Tongue (tissue), 2 donors: Measurements from ENCODE around the gene UBFD1. TPM values are rescaled to one million over a fixed set of nuclear protein-coding genes. Genes with fewer than 3 reads are reported as not detected.
"Not testable (repeated sequence)": the region's sequence is repeated elsewhere in the genome, so short reads cannot be mapped to it uniquely, and the experiment has no call there.

ENCODE experiments used
- DNase-seq: peaks from one replicate; pipeline ENCODE4 v3.0.0-alpha.2; 2015
- total RNA-seq: library from RNA; depleted of rRNA; stranded (reverse); fragments of >200 nt; gene quantifications from one replicate; pipeline ENCODE4 v1.2.3, GENCODE V29; 2014

The UBFD1 gene
- total RNA-seq, 1 donor from 2014 or later: 145 TPM

DNA sequence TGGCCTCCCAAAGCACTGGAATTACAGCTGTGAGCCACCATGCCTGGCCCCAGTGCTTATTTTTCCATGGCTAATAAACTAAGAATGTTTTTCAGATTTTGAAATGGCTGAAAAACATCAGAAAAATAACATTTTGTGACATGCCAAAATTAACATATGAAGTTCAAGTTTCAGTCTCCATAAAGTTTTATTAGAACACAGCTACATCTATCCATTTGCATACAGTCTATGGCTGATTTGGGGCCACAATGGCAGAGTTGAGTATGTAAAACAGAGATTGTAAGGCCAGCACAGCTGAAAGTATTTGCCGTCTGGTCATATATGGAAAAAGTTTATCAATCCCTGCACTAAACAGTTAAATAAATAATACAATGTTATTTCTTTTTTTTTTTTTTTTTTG is 52.4 kb downstream of the UBFD1 start:
- no peak for DNase-seq

GRCh38 chr16:23610905-23611304 is 53.4 kb downstream of the UBFD1 start:
- not testable (repeated sequence) for DNase-seq

DNA sequence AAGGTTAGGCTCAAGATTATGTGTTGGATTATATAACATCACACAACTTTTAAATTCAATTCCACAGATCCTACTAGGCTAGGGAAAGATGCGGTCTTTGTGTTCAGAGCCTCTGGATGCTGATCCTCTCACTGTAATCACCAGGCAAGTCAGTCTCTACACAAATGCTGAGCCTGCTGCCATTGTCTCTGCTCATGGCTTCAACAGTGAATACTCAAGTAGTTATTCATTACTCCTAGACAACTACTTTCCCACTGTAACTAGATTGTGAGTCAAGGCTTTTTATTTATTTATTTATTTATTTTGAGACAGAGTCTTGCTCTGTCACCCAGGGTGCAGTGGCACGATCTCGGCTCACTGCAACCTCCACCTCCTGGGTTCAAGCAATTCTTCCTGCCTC is 54.4 kb downstream of the UBFD1 start:
- no peak for DNase-seq

DNA sequence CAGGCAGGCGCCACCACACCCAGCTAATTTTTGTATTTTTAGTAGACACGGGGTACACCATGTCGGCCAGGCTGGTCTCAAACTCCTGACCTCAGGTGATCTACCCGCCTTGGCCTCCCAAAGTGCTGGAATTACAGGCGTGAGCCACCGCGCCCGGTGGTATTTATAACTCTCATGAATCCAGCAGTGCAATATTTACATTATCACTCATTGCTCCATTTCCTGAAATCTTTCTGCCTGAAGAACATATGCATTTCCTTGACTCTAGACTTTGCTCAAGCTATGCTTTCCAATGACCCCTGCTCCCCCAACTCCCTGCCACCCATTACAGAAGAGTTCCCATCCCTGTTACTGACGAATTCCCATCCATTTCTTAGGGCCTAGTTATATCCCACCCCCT is 58.3 kb downstream of the UBFD1 start:
- DNase-seq: no peak

Other genes starting within 250 kb of the UBFD1 start
- 18.1 TPM for gene COG7, start 104.5 kb upstream of the UBFD1 start, total RNA-seq
- gene GGA2, start 47.2 kb upstream of the UBFD1 start, total RNA-seq: 67.6 TPM
- 31.3 TPM for gene EARS2, start 377 bp upstream of the UBFD1 start, total RNA-seq
- gene NDUFAB1, start 38.6 kb downstream of the UBFD1 start, total RNA-seq: 106 TPM
- 8.4 TPM for gene PALB2, start 83.6 kb downstream of the UBFD1 start, total RNA-seq
- gene DCTN5, start 83.7 kb downstream of the UBFD1 start, total RNA-seq: 57.6 TPM
- gene PLK1, start 121.2 kb downstream of the UBFD1 start, total RNA-seq: 4.6 TPM
- not detected for gene ERN2, start 155.5 kb downstream of the UBFD1 start, total RNA-seq
- gene CHP2, start 197.3 kb downstream of the UBFD1 start, total RNA-seq: 0.62 TPM